GM21619 (cell line): ENCODE data around the gene KIF26B.

Experiments used
- ATAC-seq: cut with Tn5 transposase; IDR thresholded peaks from one replicate; pipeline ENCODE4 v1.9.1; 2021; ENCODE audit not compliant: unreplicated experiment

The KIF26B gene

GRCh38 chr1:245542365-245542764, 387.6 kb downstream of the KIF26B start:
- no peak for ATAC-seq

GRCh38 chr1:245544236-245544635, 389.5 kb downstream of the KIF26B start:
- no peak for ATAC-seq

- ATAC-seq, result no peak
Measured at GRCh38 chr1:245546875-245547274, 392.1 kb downstream of the KIF26B start.

DNA sequence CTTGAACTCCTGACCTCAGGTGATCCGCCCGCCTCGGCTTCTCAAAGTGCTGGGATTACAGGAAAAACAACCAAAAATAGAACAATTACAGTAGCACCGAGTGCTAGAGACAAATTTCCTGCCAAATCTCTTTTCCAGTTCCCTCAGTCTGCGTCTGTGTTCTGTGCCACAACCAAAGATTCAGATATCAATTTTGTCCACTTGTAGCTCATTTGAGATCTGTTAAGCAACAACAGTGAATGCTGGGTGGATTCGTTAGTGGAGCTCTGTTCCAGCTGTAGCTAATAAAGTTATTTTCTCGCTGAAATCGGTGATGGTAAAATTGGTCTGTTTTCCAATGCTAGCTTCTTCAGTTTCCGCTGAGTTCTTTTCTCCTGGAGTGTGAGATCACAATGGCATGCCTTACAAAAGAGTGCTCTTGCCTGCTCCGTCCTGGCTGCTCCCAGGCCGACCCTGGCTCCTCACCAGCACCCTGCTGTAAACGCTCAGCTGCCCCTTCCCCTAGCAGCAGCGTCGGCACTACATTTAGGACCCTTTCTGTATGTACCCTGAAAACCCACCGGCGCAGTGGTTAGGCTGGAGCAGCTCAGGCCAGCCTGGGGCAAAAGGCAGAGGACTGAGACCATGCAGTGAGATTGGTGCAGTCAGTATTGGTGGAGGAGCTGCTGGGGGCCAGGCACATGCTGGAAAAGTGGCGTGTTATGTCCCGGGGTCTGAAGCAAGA, 395.4 kb downstream of the KIF26B start:
- ATAC-seq, result no peak

DNA sequence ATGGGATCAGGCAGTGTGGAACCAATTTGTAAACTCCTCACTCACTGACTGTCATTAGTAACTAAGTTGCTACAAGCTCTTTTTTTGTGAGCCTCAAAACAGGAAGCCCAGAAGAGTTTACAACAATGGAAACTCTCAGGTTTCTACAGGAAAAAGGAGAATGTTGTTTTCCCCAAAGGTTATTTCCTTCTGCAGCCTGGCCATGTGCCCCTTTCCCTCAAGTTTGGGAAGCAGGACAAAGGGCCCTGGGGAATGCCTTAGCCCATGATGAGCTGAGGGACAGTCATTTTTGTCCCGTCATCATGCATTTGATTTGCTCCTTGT, 395.9 kb downstream of the KIF26B start:
- no peak for ATAC-seq

DNA sequence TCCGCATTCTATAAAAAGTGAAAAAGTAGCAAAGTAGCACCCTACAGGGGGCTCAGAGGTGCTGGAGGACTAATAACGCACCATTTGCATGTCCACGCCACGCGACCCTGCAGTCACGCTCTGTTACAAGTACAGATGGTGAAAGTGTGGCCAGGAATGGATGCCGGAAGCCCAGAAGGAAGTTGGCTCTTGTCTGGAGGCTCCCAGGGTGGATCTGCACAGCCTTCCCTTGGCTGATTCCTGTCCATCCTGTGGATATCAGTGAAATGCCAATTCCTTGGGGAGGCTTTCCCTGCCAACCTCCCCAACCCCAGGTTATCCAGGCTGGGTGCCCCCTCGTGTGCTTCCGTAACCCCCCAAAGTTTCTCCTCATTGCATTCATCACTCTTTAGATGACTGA, 396.8 kb downstream of the KIF26B start:
- ATAC-seq, result no peak

GRCh38 chr1:245552331-245552730, 397.5 kb downstream of the KIF26B start:
- no peak for ATAC-seq

GRCh38 chr1:245556057-245556456, 401.3 kb downstream of the KIF26B start:
- no peak for ATAC-seq

- ATAC-seq, result no peak
Measured at GRCh38 chr1:245558069-245558468, 403.3 kb downstream of the KIF26B start.

- no peak for ATAC-seq
Measured at GRCh38 chr1:245560316-245560859, 405.6 kb downstream of the KIF26B start.

DNA sequence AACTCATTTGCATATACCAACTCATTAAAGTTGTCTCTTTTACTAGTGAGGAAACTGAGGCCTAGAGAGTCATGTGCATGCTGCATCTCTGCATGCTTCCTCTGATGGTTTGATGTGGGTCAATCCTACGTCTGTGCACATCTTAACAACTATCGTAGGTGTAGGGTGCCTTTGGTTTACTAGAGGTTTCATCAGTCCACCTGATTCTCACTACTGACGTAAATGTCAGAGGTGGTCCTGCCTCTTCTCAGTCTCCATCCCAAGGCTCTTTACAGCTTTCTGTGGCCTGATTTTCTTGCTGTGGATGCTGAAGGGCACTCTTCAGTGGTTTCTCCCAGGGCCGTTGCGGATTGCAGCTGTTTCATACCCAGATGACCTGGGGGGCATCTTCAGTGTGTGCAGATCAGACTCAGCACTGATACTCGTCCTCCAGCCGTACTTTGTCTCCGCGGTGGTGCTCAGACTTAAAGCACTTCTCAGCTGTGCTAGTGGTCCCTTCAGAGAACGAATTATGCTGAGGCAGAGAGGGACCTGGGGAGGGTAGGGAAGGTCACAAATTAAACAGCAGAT, 407.0 kb downstream of the KIF26B start:
- ATAC-seq, result no peak

GRCh38 chr1:245566134-245566533, 411.3 kb downstream of the KIF26B start:
- no peak for ATAC-seq

- no peak for ATAC-seq
Measured at GRCh38 chr1:245566952-245567351, 412.2 kb downstream of the KIF26B start.

DNA sequence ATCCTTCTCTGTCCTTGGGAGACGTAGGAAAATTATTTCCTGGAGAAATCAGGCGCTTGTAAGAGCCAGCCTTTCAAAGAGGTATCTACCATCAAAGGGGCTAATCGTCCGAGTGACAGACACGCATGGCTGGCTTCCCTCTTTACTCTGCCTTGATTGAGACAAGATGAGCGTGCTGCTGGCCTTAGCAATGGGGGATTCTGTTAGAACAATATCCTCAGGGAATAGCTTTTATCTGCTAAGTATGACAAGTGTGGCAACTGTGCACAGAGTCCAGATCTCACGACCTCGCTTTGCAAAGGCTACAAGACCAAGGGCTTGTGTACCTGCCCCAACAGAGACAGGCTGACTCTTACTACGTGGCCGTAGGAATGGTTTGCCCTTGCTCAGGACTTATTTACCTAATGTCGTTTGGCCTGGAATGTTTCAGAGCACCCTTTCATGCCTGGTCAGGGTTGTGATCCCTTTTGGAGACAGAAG, 417.1 kb downstream of the KIF26B start:
- no peak for ATAC-seq

DNA sequence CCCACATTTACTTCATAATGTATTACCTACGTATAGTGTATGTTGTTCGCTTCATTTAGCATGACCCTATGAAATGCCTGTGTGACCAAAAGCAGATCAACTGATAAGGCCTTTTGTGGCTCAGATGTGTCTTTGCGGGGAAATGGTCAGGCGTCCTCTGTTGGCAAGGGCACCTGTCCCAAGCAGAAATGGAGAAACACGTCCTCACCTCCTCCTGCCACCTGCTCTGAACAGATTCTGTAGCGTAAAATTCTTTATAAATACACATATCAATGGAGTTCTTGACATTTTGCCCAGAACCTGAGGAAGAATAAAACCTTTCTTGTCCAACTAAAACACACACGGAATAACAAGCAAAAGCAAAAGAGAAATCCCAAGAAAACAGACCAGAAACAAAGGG, 417.9 kb downstream of the KIF26B start:
- no peak for ATAC-seq

DNA sequence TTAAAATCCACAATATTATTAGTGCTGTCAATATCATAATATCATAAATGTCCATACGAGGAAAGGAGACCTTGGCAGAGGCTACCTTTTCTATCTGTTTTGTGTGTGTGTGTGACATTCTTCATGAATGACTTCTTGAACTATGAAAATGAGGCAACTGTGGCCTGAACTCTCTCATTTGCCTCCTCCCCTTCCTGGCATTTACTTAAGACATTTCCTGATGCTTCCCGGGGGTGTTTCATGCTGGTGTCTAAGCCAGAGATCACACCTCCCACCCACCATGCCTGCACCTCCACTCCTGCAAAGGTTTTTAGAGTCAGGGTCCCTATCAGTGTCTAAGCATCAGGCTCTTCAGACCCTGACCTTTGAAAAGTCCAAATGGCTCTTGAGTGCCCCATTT, 420.9 kb downstream of the KIF26B start:
- ATAC-seq, result no peak

GRCh38 chr1:245576323-245576722, 421.5 kb downstream of the KIF26B start:
- no peak for ATAC-seq

GRCh38 chr1:245577191-245578157, 422.7 kb downstream of the KIF26B start:
- ATAC-seq, result no peak

GRCh38 chr1:245578308-245578707, 423.5 kb downstream of the KIF26B start:
- no peak for ATAC-seq

- no peak for ATAC-seq
Measured at GRCh38 chr1:245578771-245579170, 424.0 kb downstream of the KIF26B start.

- ATAC-seq, result no peak
Measured at GRCh38 chr1:245579881-245580280, 425.1 kb downstream of the KIF26B start.
